ENCODE results near the gene PRIMPOL. TPM values are rescaled to one million over a fixed set of nuclear protein-coding genes. Genes with fewer than 3 reads are reported as not detected.

Gene PRIMPOL
- total and polyA plus RNA-seq, 3 experiments from 2014 or later, result 13.8 to 20.2 (median 19.0) TPM

DNA sequence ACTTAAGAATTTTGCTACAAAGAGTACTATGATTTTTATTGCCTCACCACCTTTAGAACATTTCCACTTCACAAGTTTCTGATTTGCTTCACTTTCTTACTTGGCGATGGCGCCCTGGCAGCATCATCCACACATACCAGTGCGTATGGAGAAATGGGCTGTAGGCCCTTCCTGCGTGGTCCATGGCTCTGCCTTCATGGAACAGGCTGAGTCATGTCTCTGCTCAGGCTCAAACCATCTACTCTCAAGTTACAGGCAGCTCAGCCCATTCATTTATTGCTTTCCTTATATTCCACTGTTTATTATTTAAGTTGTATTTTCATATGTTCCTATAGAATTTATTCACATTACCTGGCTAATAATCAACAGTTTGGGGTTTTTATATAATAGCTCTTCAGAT lies 21.4 kb upstream of the PRIMPOL start:
- peak overlapping the region in 2 of 8 donors; percentile 14 to 15 for H3K27ac Mint-ChIP-seq

DNA sequence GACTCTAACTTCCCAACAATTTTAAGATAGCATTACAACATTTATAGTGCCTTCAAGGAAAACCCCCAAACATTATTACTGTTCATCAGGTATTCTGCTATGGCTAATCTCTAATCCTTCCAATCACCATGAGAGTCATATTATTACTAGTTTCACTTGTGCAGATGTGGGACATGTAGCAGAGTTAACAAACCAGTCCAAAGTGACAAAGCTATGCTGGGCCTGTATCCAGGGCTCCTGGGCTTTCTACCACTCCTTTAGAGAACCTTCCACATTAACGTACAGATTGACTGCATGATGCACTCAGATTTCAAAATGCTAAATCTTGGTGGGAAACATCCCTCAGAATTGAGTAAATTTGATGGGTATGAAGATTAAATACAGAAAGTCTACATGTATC lies 16.7 kb upstream of the PRIMPOL start:
- Histone ChIP-seq H3K9me3 (ENCODE audit: low read length) (no peaks in the 10 kb centered on the region), H3K4me1 (ENCODE audit: insufficient read depth, low read length) (no peaks in the 10 kb centered on the region), H3K27ac (ENCODE audit: low read depth, low read length) (no peak overlapping the region), H3K4me3 (ENCODE audit: low read length) (no peak overlapping the region), H3K27me3 (ENCODE audit: insufficient read depth, low read length, poor library complexity, severe bottlenecking) (no peaks in the 10 kb centered on the region), H3K36me3 (ENCODE audit: insufficient read depth, low read length) (peaks cover 48% of the 10 kb centered on the region)
- Mint-ChIP-seq H3K27ac (peak overlapping the region in 4 of 8 donors; percentile 21 to 76 (median 66)), H3K4me1 (peaks cover 11 to 29% (median 22%) of the 10 kb centered on the region in 3 donors), H3K36me3 (peaks cover 29 to 85% (median 33%) of the 10 kb centered on the region in 3 donors), H3K4me3 (no peak overlapping the region), H3K27me3 (no peaks in the 10 kb centered on the region), H3K9me3 (no peaks in the 10 kb centered on the region)
- DNase-seq, result no peak
- POLR2A ChIA-PET, result no interaction called here
- CTCF ChIA-PET, result interaction anchor here (2.6 kb wide), 1 partner anchor 16 kb away, joined by 9 read pairs; the partner anchor contains the start of genes CASP3 and PRIMPOL

More for the DNA sequence above, 21.4 kb upstream of the PRIMPOL start:
- Histone ChIP-seq H3K27ac (ENCODE audit: low read depth, low read length) (no peak overlapping the region), H3K9me3 (ENCODE audit: low read length) (no peaks in the 10 kb centered on the region), H3K4me1 (ENCODE audit: insufficient read depth, low read length) (peaks cover 27% of the 10 kb centered on the region), H3K27me3 (ENCODE audit: insufficient read depth, low read length, poor library complexity, severe bottlenecking) (no peaks in the 10 kb centered on the region), H3K4me3 (ENCODE audit: low read length) (no peak overlapping the region), H3K36me3 (ENCODE audit: insufficient read depth, low read length) (peaks cover 27% of the 10 kb centered on the region)
- ChIA-PET POLR2A (no interaction called here), CTCF (no interaction called here)
- Mint-ChIP-seq H3K27me3 (no peaks in the 10 kb centered on the region), H3K4me1 (peaks cover 39 to 56% (median 43%) of the 10 kb centered on the region in 3 donors), H3K36me3 (peaks cover 35 to 72% (median 37%) of the 10 kb centered on the region in 3 donors), H3K4me3 (peak overlapping the region in 1 of 7 donors; percentile 86), H3K9me3 (no peaks in the 10 kb centered on the region)
- no peak for DNase-seq

DNA sequence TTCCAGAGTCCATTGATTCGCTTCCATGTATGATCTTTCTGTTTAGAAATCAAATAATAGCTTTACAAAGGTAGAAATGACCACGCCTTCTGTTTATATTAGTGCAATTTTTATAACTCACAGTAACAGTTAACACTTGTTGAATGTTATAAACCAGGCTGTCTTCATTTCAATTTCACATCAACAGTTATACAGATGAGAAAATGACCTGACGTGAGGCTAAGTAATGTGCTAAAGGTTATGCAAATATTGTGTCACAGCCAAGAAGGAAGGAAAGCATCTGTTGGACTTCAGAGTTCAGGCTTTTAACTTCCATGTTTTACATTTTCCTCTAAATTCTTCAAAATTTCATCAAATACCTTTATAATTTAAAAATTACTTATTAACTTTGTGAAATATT lies 14.2 kb upstream of the PRIMPOL start:
- Histone ChIP-seq H3K27me3 (ENCODE audit: insufficient read depth, low read length, poor library complexity, severe bottlenecking) (no peaks in the 10 kb centered on the region), H3K27ac (ENCODE audit: low read depth, low read length) (no peak overlapping the region), H3K36me3 (ENCODE audit: insufficient read depth, low read length) (peaks cover 35% of the 10 kb centered on the region), H3K4me3 (ENCODE audit: low read length) (no peak overlapping the region), H3K4me1 (ENCODE audit: insufficient read depth, low read length) (peaks cover 13% of the 10 kb centered on the region), H3K9me3 (ENCODE audit: low read length) (no peaks in the 10 kb centered on the region)
- peaks cover 24 to 47% (median 43%) of the 10 kb centered on the region in 3 donors for H3K4me1 Mint-ChIP-seq
- no peaks in the 10 kb centered on the region for H3K27me3 Mint-ChIP-seq
- no peak for DNase-seq
- no peaks in the 10 kb centered on the region for H3K9me3 Mint-ChIP-seq
- H3K36me3 Mint-ChIP-seq, result peaks cover 13 to 78% (median 32%) of the 10 kb centered on the region in 3 donors
- H3K4me3 Mint-ChIP-seq, result no peak overlapping the region
- CTCF ChIA-PET, result interaction anchor here (1.1 to 1.7 kb wide), 4 partner anchors 11 to 405 kb away, joined by 3 to 5 read pairs (median 4); no protein-coding TSS in a partner anchor
- POLR2A ChIA-PET, result no interaction called here
- no peak overlapping the region for H3K27ac Mint-ChIP-seq

DNA sequence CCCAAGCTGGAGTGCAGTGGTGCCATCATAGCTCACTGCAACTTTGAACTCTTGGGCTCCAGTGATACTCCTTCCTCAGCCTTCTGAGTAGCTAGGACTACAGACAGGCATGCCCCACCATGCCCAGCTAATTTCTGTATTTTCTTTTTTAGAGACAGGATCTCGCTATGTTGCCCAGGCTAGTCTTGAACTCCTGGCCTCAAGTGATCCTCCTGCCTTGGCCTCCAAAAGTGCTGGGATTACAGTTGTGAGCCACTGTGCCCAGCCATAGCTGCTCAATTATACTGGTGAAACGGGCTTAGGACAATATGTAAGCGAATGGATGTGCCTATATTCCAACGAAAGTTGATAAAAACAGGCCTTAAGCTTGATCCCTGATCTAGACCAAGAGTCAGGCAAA lies 13.4 kb upstream of the PRIMPOL start:
- POLR2A ChIA-PET, result no interaction called here
- Histone ChIP-seq H3K4me3 (ENCODE audit: low read length) (no peak overlapping the region), H3K27me3 (ENCODE audit: insufficient read depth, low read length, poor library complexity, severe bottlenecking) (no peaks in the 10 kb centered on the region), H3K4me1 (ENCODE audit: insufficient read depth, low read length) (peaks cover 18% of the 10 kb centered on the region), H3K36me3 (ENCODE audit: insufficient read depth, low read length) (peaks cover 33% of the 10 kb centered on the region), H3K27ac (ENCODE audit: low read depth, low read length) (no peak overlapping the region), H3K9me3 (ENCODE audit: low read length) (no peaks in the 10 kb centered on the region)
- Mint-ChIP-seq H3K27me3 (no peaks in the 10 kb centered on the region), H3K27ac (no peak overlapping the region), H3K4me3 (no peak overlapping the region), H3K36me3 (peaks cover 13 to 76% (median 32%) of the 10 kb centered on the region in 3 donors), H3K4me1 (peaks cover 29 to 55% (median 51%) of the 10 kb centered on the region in 3 donors), H3K9me3 (no peaks in the 10 kb centered on the region)
- CTCF ChIA-PET, result interaction anchor here (1.1 to 1.7 kb wide), 2 partner anchors 11 to 372 kb away, joined by 3 to 5 read pairs; no protein-coding TSS in a partner anchor
- DNase-seq, result no peak

DNA sequence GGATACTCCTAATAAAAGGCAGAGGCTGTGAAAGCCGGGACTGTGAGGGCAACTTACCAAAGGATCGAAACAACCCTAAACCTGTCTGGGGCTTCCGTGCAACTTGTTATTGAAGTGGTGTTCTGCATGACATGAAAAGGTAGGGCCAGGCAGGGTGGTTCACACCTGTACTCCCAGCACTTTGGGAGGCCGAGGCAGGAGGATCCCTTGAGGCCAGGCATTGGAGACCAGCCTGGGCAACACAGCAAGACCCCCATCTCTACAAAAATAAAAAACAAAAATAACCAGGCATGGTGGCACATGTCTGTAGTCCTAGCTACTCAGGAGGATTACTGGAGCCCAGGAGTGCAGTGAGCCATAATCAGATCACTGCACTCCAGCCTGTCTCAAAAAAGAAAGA lies 12.6 kb upstream of the PRIMPOL start:
- Histone ChIP-seq H3K27me3 (ENCODE audit: insufficient read depth, low read length, poor library complexity, severe bottlenecking) (no peaks in the 10 kb centered on the region), H3K4me3 (ENCODE audit: low read length) (no peak overlapping the region), H3K9me3 (ENCODE audit: low read length) (no peaks in the 10 kb centered on the region), H3K27ac (ENCODE audit: low read depth, low read length) (no peak overlapping the region), H3K4me1 (ENCODE audit: insufficient read depth, low read length) (peaks cover 23% of the 10 kb centered on the region), H3K36me3 (ENCODE audit: insufficient read depth, low read length) (peaks cover 30% of the 10 kb centered on the region)
- Mint-ChIP-seq H3K27ac (no peak overlapping the region), H3K27me3 (no peaks in the 10 kb centered on the region), H3K36me3 (peaks cover 9 to 79% (median 31%) of the 10 kb centered on the region in 3 donors), H3K9me3 (no peaks in the 10 kb centered on the region), H3K4me1 (peaks cover 36 to 62% (median 58%) of the 10 kb centered on the region in 3 donors), H3K4me3 (peak overlapping the region in 1 of 7 donors; percentile 44)
- ChIA-PET POLR2A (no interaction called here), CTCF (no interaction called here)
- DNase-seq, result no peak

DNA sequence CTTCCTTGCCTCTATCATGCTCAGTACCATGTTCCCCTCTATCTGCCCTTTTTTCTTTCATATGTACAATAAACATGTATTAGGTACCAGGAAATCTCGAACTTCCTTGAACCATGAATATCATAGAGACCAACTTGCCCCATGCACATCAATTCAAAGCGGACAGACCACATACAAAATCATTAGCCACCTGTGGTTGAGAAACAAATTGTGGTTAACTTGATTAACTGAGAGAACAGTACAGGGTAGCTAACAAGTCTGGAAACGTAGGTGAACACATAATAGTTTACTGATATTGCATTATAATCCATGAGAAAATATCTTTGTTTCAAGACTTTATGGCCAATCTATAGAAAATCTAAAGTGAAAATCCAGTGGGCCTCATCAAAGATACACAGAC lies 8.5 kb upstream of the PRIMPOL start:
- H3K4me1 ChIP-seq (ENCODE audit: insufficient read depth, low read length), result peaks cover 42% of the 10 kb centered on the region
- Mint-ChIP-seq H3K27me3 (no peaks in the 10 kb centered on the region), H3K36me3 (peaks cover 6 to 72% (median 16%) of the 10 kb centered on the region in 3 donors), H3K9me3 (no peaks in the 10 kb centered on the region), H3K27ac (peak overlapping the region in 5 of 8 donors; percentile 6 to 76 (median 29)), H3K4me3 (peak overlapping the region in 5 of 7 donors; percentile 12 to 35 (median 25)), H3K4me1 (peaks cover 54 to 79% (median 79%) of the 10 kb centered on the region in 3 donors)
- POLR2A ChIA-PET, result no interaction called here
- no peak for DNase-seq
- no peaks in the 10 kb centered on the region for H3K9me3 ChIP-seq (ENCODE audit: low read length)
- no peak overlapping the region for H3K27ac ChIP-seq (ENCODE audit: low read depth, low read length)
- peaks cover 17% of the 10 kb centered on the region for H3K36me3 ChIP-seq (ENCODE audit: insufficient read depth, low read length)
- no peaks in the 10 kb centered on the region for H3K27me3 ChIP-seq (ENCODE audit: insufficient read depth, low read length, poor library complexity, severe bottlenecking)
- CTCF ChIA-PET, result no interaction called here
- H3K4me3 ChIP-seq (ENCODE audit: low read length), result no peak overlapping the region

DNA sequence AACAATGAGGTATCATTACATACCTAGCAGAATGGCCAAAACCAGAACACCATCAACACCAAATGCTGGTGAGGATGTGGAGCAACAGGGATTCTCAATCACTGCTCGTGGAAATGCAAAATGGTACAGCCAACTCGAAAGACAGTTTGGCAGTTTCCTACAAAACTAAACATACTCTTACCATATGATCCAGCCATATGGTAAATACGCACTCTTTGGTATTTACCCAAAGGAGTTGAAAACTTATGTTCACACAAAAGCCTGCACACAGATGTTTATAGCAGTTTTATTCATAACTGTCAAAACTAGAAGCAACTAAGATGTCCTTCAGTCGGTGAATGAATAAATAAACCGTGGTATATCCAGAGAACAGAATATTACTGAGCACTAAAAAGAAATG lies 8.1 kb upstream of the PRIMPOL start:
- Mint-ChIP-seq H3K27me3 (no peaks in the 10 kb centered on the region), H3K9me3 (no peaks in the 10 kb centered on the region), H3K4me1 (peaks cover 58 to 84% (median 83%) of the 10 kb centered on the region in 3 donors), H3K27ac (peak overlapping the region in 6 of 8 donors; percentile 2 to 80 (median 34)), H3K4me3 (peak overlapping the region in 3 of 7 donors; percentile 12 to 25 (median 15)), H3K36me3 (peaks cover 6 to 72% (median 20%) of the 10 kb centered on the region in 3 donors)
- Histone ChIP-seq H3K27me3 (ENCODE audit: insufficient read depth, low read length, poor library complexity, severe bottlenecking) (no peaks in the 10 kb centered on the region), H3K36me3 (ENCODE audit: insufficient read depth, low read length) (peaks cover 13% of the 10 kb centered on the region), H3K4me1 (ENCODE audit: insufficient read depth, low read length) (peaks cover 47% of the 10 kb centered on the region), H3K9me3 (ENCODE audit: low read length) (no peaks in the 10 kb centered on the region), H3K27ac (ENCODE audit: low read depth, low read length) (no peak overlapping the region), H3K4me3 (ENCODE audit: low read length) (no peak overlapping the region)
- CTCF ChIA-PET, result no interaction called here
- no peak for DNase-seq
- POLR2A ChIA-PET, result no interaction called here

DNA sequence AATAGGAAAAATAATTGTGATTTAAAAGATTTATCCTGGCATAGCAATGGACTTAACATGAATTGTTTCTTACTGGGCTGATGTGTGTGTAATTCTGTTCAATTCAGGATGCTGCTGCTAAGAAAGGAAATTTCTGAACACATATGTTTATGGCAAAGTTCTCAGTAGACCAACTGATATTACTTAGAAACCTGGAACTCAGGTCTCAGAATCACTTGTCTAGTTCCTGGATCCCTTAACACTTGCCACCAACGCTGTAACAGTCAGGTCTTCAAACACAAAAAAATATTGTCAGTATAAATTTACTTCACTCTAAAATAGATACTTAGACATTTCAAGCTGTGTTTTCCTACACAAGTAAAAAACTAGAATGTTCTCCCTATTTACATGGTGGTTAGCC lies 5.8 kb upstream of the PRIMPOL start:
- H3K4me1 Mint-ChIP-seq, result peaks cover 68 to 92% (median 92%) of the 10 kb centered on the region in 3 donors
- no peaks in the 10 kb centered on the region for H3K9me3 ChIP-seq (ENCODE audit: low read length)
- POLR2A ChIA-PET, result no interaction called here
- no peak overlapping the region for H3K4me3 ChIP-seq (ENCODE audit: low read length)
- peaks cover 63% of the 10 kb centered on the region for H3K4me1 ChIP-seq (ENCODE audit: insufficient read depth, low read length)
- H3K36me3 ChIP-seq (ENCODE audit: insufficient read depth, low read length), result no peaks in the 10 kb centered on the region
- H3K36me3 Mint-ChIP-seq, result peaks cover 6 to 68% (median 13%) of the 10 kb centered on the region in 3 donors
- DNase-seq, result no peak
- no peak overlapping the region for H3K27ac ChIP-seq (ENCODE audit: low read depth, low read length)
- no peaks in the 10 kb centered on the region for H3K27me3 ChIP-seq (ENCODE audit: insufficient read depth, low read length, poor library complexity, severe bottlenecking)
- CTCF ChIA-PET, result interaction anchor here (0.8 kb wide), 1 partner anchor 91 kb away, joined by 3 read pairs; the partner anchor contains the start of gene CENPU
- no peaks in the 10 kb centered on the region for H3K27me3 Mint-ChIP-seq
- H3K27ac Mint-ChIP-seq, result peak overlapping the region in 4 of 8 donors; percentile 3 to 75 (median 28)
- no peaks in the 10 kb centered on the region for H3K9me3 Mint-ChIP-seq
- H3K4me3 Mint-ChIP-seq, result peak overlapping the region in 3 of 7 donors; percentile 4 to 31 (median 16)

Measured in CD8-positive, alpha-beta memory T cell (primary cell).